ENCODE data around the gene CRYGB.

- TF ChIP-seq POLR2A (IDR thresholded peaks at IDR 0.05; ENCODE audit: borderline replicate concordance, extremely low read depth, insufficient read depth, insufficient read length) (no peak), CTCF (IDR thresholded peaks at IDR 0.05 in 2 of 3, conservative IDR thresholded peaks at IDR 0.05 in 1 of 3; ENCODE audit: borderline replicate concordance in 1 of 3, insufficient read depth in 1 of 3, low read depth in 2 of 3, low read length in 2 of 3) (no peak), RAD21 (IDR thresholded peaks at IDR 0.05; ENCODE audit: low read depth) (no peak), ATF3 (IDR thresholded peaks at IDR 0.05) (no peak), MAX (IDR thresholded peaks at IDR 0.05) (no peak), JUND (IDR thresholded peaks at IDR 0.05) (no peak), POLR2AphosphoS5 (IDR thresholded peaks at IDR 0.05; ENCODE audit: low read depth, low read length) (no peak), CEBPB (IDR thresholded peaks at IDR 0.05; ENCODE audit: low read depth) (no peak), EZH2 (IDR thresholded peaks at IDR 0.05) (no peak), FOSL1 (IDR thresholded peaks at IDR 0.05; ENCODE audit: low read depth) (no peak), SRF (IDR thresholded peaks at IDR 0.05; ENCODE audit: low read depth) (no peak)
Observed at GRCh38 chr2:208134928-208135586, 10.9 kb downstream of the CRYGB start.
